K562 (cell line): ENCODE results near the gene COX19.

ENCODE experiments used
- CTCF ChIP-seq, 3 experiments: IDR thresholded peaks in 2 of 3; conservative IDR thresholded peaks in 1 of 3; 2 replicates each; pipeline ENCODE4 v1.5.1; 2011 to 2012; ENCODE audit warnings: low read length in 3 of 3, mild to moderate bottlenecking in 3 of 3, control low read depth in 2 of 3, improper control_type of control experiment in 1 of 3, inconsistent platforms in 1 of 3, low read depth in 1 of 3, mixed read lengths in 1 of 3, moderate library complexity in 1 of 3; ENCODE audit not compliant: insufficient read depth in 2 of 3
- NR2C2 ChIP-seq, 2 experiments: fragments of 200-800 bp in 1 of 2; sonication (Bioruptor generic) in 1 of 2; sonication (generic) in 1 of 2; formaldehyde crosslinking in 1 of 2; IDR thresholded peaks; 2 replicates each; pipeline versions ENCODE4 v1.6.1 to v1.8.0; 2016 to 2022; ENCODE audit warnings: mild to moderate bottlenecking in 1 of 2, missing compliant biosample characterization in 1 of 2, missing genetic modification characterization in 1 of 2, missing genetic modification reagents in 1 of 2
- SIN3A ChIP-seq, 2 experiments: fragments of 150-350 bp in 1 of 2; IDR thresholded peaks; 2 replicates each; pipeline ENCODE4 v1.6.1; 2011 to 2016; ENCODE audit warnings: borderline replicate concordance in 2 of 2, low read depth in 2 of 2, low read length in 2 of 2, mild to moderate bottlenecking in 2 of 2, moderate library complexity in 2 of 2; ENCODE audit not compliant: control insufficient read depth in 1 of 2
- ZBTB1 ChIP-seq: sonication (generic); formaldehyde crosslinking; IDR thresholded peaks from 2 replicates; pipeline ENCODE4 v1.8.1; 2023; ENCODE audit warnings: missing genetic modification reagents, low read depth, mild to moderate bottlenecking, borderline replicate concordance
- ZFX ChIP-seq: sonication (generic); formaldehyde crosslinking; IDR thresholded peaks from 2 replicates; pipeline ENCODE4 v1.8.0; 2022; ENCODE audit warnings: mild to moderate bottlenecking, missing genetic modification reagents, moderate library complexity
- ZNF253 ChIP-seq: fragments of 250-450 bp; sonication (Bioruptor Pico); conservative IDR thresholded peaks from 2 replicates; pipeline ENCODE4 v1.6.1; 2021; ENCODE audit warnings: mild to moderate bottlenecking

DNA sequence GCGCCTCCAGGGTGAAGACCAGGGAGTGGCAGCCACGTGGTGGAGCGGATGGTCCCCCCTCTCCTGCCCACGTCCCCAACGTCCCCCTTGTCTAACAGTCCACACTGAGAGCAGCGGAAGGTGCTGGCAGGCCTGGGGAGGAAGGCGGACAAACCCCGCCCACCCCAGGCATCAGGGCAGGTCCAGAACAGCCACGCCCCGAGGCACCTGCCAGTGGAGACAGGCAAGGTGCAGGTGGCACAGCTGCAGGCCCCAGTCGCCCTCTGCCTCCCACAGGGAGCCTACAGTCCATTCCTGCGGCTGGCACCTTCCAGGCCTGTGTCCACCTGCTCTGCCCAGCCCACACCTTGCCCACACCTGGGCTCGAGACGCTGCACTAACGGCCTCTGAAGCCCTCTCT lies 32.6 kb upstream of the COX19 start:
- TF ChIP-seq NR2C2 (CRISPR knock-in tag; IDR thresholded peaks at IDR 0.05) (no peak), NR2C2 (tag; IDR thresholded peaks at IDR 0.05) (no peak), CTCF (IDR thresholded peaks at IDR 0.05 in 2 of 3, conservative IDR thresholded peaks at IDR 0.05 in 1 of 3; ENCODE audit: insufficient read depth in 2 of 3, low read depth in 1 of 3, low read length in 3 of 3) (no peak), SIN3A (IDR thresholded peaks at IDR 0.05; ENCODE audit: borderline replicate concordance in 2 of 2, control insufficient read depth in 1 of 2, low read depth in 2 of 2, low read length in 2 of 2) (no peak), ZNF253 (CRISPR knock-in tag) (no peak), ZFX (CRISPR knock-in tag) (no peak), ZBTB1 (no peak)
